AG04449 (cell line): ENCODE results near the gene MSMB.

Experiments
- CTCF ChIA-PET: fragments of 350-600 bp; formaldehyde crosslinking; extraction: SDS; loops from one replicate; lab custom pipeline; 2021; ENCODE audit warnings: antibody characterized with exemption; lab: Yijun Ruan, JAX
- POLR2A ChIA-PET: fragments of 400-600, 350-600 bp; formaldehyde crosslinking; extraction: SDS; loops from one replicate; lab custom pipeline; 2020; ENCODE audit warnings: antibody characterized with exemption, inconsistent platforms; lab: Yijun Ruan, JAX
- DNase-seq: peaks from one replicate; pipeline ENCODE4 v3.0.0-alpha.2; 2010; ENCODE audit warnings: low read depth, low spot score
- H3K4me3 ChIP-seq: 2 replicates; pipeline ENCODE4 v1.5.1; 2011; ENCODE audit warnings: low read depth, mild to moderate bottlenecking, control low read depth, low read length
- TF ChIP-seq, protein P1 (sequence below): IDR thresholded peaks from one replicate; pipeline ENCODE4 v1.5.1; 2011; ENCODE audit warnings: mild to moderate bottlenecking, moderate library complexity, low read length, control low read depth, inconsistent platforms; ENCODE audit not compliant: insufficient read depth; ENCODE audit errors: missing control alignments

The MSMB gene

DNA sequence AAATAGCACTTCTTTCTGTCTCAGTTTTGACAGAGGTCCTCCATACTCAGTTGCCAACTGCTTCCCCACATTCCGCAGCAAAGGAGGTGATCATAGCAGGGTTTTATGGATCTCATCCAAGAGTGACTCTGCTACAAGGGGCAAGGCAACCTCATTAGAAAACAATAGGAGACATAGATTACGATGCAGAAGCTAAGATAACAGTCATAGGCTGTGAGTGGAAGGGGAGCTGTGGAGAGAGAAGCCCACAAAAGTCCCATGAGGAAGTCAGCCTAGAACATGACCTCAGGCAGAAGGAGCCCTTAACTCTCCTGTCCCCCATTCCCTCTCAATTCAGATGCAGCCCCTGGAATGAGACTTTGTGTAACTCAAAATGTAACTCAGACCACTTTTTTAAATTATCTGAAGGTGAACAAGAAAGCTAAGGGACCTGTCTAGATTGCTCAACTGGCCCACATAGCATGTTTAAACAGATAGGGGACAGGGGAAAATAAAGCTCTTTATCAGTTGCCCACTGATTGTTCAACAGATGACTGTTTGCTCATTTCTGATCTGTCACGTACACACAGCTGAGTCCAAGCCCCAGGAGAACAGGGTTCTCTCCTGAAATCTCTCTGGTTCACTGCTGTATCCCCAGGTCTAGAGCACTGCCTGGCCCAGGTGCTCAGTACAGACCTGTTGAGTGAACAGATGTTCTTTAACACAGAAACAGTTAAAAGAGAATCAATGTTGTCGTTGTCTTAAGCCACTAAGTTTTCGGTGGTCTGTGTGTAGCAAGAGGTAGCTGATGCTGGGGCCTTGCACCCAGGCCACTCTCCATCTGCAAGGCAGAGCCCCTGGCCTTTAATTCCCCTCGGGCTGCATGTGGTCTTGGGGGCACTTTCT lies 14.2 kb downstream of the MSMB start:
- POLR2A ChIA-PET = no interaction called here
- TF ChIP-seq, protein P1, sequence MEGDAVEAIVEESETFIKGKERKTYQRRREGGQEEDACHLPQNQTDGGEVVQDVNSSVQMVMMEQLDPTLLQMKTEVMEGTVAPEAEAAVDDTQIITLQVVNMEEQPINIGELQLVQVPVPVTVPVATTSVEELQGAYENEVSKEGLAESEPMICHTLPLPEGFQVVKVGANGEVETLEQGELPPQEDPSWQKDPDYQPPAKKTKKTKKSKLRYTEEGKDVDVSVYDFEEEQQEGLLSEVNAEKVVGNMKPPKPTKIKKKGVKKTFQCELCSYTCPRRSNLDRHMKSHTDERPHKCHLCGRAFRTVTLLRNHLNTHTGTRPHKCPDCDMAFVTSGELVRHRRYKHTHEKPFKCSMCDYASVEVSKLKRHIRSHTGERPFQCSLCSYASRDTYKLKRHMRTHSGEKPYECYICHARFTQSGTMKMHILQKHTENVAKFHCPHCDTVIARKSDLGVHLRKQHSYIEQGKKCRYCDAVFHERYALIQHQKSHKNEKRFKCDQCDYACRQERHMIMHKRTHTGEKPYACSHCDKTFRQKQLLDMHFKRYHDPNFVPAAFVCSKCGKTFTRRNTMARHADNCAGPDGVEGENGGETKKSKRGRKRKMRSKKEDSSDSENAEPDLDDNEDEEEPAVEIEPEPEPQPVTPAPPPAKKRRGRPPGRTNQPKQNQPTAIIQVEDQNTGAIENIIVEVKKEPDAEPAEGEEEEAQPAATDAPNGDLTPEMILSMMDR = no peak
- CTCF ChIA-PET = interaction anchor here (1.1 kb wide), 1 partner anchor 11 kb away, joined by 5 read pairs; no protein-coding TSS in a partner anchor
- DNase-seq = no peak
- no peak overlapping the region for H3K4me3 ChIP-seq

GRCh38 chr10:46030091-46030937 lies 15.8 kb downstream of the MSMB start, which contains the start of gene NCOA4:
NCOA4 (minus strand) TSS chr10:46030623; CDS start chr10:46016680, 13,943 bp downstream.
- ChIA-PET POLR2A (interaction anchor here (1.4 kb wide), 1 partner anchor 9 kb away, joined by 4 read pairs; no protein-coding TSS in a partner anchor), CTCF (interaction anchor here (1.2 to 6.2 kb wide), 4 partner anchors 10 to 797 kb away, joined by 3 to 57 read pairs (median 20); no protein-coding TSS in a partner anchor)
- peak; percentile 86 for DNase-seq
- TF ChIP-seq, protein P1 = peak; percentile 84
- peak within 1 kb of the TSS; percentile 94 for H3K4me3 ChIP-seq

GRCh38 chr10:46029461-46030030 lies 16.5 kb downstream of the MSMB start:
- DNase-seq = no peak
- H3K4me3 ChIP-seq = peak overlapping the region; percentile 94
- TF ChIP-seq, protein P1 = no peak
- CTCF ChIA-PET = interaction anchor here (0.9 to 6.2 kb wide), 7 partner anchors 9 to 796 kb away, joined by 3 to 57 read pairs (median 4); no protein-coding TSS in a partner anchor
- POLR2A ChIA-PET = interaction anchor here (1.4 kb wide), 1 partner anchor 8 kb away, joined by 4 read pairs; no protein-coding TSS in a partner anchor

DNA sequence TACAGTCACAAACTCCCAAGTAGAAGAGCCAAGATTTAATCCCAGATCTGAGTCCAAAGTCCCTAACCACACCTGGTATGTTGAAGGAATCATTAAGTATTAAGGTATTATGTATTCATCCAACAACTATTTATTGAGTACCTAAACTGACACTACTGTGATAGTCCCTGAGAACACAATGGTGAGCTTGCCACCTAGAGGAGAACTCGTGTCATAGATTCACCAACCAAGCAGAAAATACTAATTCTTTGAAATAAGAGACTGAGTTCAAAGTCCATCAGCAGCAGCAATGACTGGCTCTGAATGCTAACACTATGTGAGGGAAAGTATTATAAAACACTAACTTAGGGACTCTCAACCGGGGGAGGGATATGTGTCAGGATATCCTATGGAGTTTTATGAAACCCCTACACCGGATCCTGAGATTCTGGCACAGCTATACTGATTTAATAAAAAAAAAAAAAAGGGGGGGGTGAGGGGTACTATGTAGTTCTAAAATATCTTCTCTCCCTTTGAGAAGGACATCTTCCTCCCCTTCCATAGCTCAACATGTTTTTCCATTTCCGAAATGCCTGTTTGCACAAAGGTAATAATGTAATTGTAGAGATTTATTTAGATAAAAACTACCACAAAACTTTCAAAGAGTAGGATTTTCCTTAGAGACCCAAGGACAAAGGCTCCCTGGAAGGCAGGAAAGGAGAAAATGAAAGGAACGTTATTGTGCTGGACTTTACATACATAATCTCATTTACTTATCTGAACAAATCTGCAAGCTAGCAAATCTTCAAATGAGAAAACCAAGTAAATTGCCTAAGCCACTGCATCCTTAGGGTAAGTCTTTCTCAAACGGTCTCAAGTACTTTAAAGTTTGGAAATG lies 17.2 kb downstream of the MSMB start:
- ChIA-PET POLR2A (interaction anchor here (0.6 to 1.4 kb wide), 2 partner anchors 8 to 39 kb away, joined by 4 to 6 read pairs; no protein-coding TSS in a partner anchor), CTCF (interaction anchor here (0.9 to 6.2 kb wide), 8 partner anchors 8 to 795 kb away, joined by 3 to 57 read pairs (median 4); no protein-coding TSS in a partner anchor)
- DNase-seq = no peak
- TF ChIP-seq, protein P1 = peak; percentile 56
- peak overlapping the region; percentile 94 for H3K4me3 ChIP-seq

DNA sequence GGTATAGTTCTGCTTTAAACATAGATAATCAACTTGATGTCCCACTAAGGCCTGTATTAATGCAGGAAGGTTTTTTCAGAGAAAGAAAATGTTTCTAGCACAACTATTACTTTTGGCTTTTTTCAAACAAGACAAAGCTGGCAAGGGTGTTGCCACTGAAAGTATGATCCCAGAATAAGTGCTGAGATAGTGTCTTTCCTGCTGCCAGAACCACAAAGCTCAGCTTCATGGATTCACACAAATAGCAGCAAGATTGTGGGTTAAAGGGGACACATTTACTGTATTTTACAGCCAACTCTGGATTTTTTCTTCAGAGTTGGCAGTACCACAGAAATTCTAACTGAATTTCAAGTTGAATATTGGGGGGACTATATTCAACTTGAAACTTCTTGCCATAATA lies 20.0 kb downstream of the MSMB start:
- H3K4me3 ChIP-seq = no peak overlapping the region
- TF ChIP-seq, protein P1 = no peak
- ChIA-PET POLR2A (no interaction called here), CTCF (interaction anchor here (1.4 to 6.2 kb wide), 3 partner anchors 9 to 40 kb away, joined by 3 to 57 read pairs (median 37); no protein-coding TSS in a partner anchor)
- DNase-seq = no peak
